Bronchial epithelial cell (primary cell): ENCODE data around the gene SRRM4. TPM values are rescaled to one million over a fixed set of nuclear protein-coding genes. Genes with fewer than 3 reads are reported as not detected.

Source experiments
- DNase-seq: peaks from one replicate; pipeline ENCODE4 v3.0.0-alpha.2; 2010; ENCODE audit warnings: low read depth
- FAIRE-seq: peaks from 2 replicates; lab custom pipeline; 2011; peaks lifted over from hg19 to GRCh38; lab: Jason Lieb, UNC
- H3K27me3 ChIP-seq: 2 replicates; pipeline ENCODE4 v1.5.1; 2011; ENCODE audit warnings: low read length; ENCODE audit not compliant: control insufficient read depth, insufficient read depth
- H3K36me3 ChIP-seq: 2 replicates; pipeline ENCODE4 v1.5.1; 2011; ENCODE audit warnings: low read length; ENCODE audit not compliant: control insufficient read depth, insufficient read depth
- H3K4me3 ChIP-seq: 2 replicates; pipeline ENCODE4 v1.5.1; 2011; ENCODE audit warnings: mild to moderate bottlenecking, low read depth, low read length, control low read depth
- CTCF ChIP-seq: IDR thresholded peaks from 2 replicates; pipeline ENCODE4 v1.5.1; 2011; ENCODE audit warnings: mild to moderate bottlenecking, moderate library complexity, low read length, control low read depth, inconsistent platforms; ENCODE audit not compliant: insufficient read depth, severe bottlenecking
- total RNA-seq: library from RNA; depleted of rRNA; stranded (reverse); fragments of >200 nt; gene quantifications from 2 replicates; pipeline ENCODE4 v1.2.1, GENCODE V29; 2014

The SRRM4 gene
- total RNA-seq, 1 donor from 2014 or later, result not detected

GRCh38 chr12:119088685-119089379 lies 107.5 kb downstream of the SRRM4 start:
- Histone ChIP-seq H3K4me3 (no peak overlapping the region), H3K27me3 (no peaks in the 10 kb centered on the region), H3K36me3 (no peaks in the 10 kb centered on the region)
- DNase-seq (no peak), FAIRE-seq (no peak)
- no peak for TF ChIP-seq CTCF

- FAIRE-seq (no peak), DNase-seq (no peak)
- H3K36me3 ChIP-seq, result no peaks in the 10 kb centered on the region
- TF ChIP-seq CTCF, result no peak
- no peak overlapping the region for H3K4me3 ChIP-seq
- H3K27me3 ChIP-seq, result no peaks in the 10 kb centered on the region
These were observed 108.2 kb downstream of the SRRM4 start for GRCh38 chr12:119089380-119090013.

DNA sequence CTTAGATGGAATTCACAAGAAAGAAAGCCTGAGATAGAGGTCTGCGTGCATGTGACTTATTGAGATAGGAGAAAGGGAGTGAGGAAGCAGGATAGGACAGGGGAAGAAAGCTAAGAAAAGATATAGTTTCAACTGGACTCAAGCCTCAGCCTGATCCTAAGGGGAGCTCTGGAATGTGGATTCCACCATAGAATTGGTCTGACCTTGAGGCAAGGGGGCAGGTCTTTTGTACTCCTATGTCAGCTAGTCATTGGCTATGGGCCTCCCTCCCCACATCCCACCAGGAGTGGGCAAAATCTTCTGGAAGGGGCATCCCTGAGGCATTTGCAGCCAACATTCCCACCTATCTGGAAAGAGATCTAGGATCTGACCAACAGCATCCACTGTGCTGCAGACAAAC lies 108.9 kb downstream of the SRRM4 start:
- Histone ChIP-seq H3K36me3 (no peaks in the 10 kb centered on the region), H3K27me3 (no peaks in the 10 kb centered on the region), H3K4me3 (no peak overlapping the region)
- DNase-seq (no peak), FAIRE-seq (no peak)
- no peak for TF ChIP-seq CTCF

GRCh38 chr12:119090865-119091264 lies 109.5 kb downstream of the SRRM4 start:
- H3K4me3 ChIP-seq, result no peak overlapping the region
- DNase-seq (no peak), FAIRE-seq (no peak)

DNA sequence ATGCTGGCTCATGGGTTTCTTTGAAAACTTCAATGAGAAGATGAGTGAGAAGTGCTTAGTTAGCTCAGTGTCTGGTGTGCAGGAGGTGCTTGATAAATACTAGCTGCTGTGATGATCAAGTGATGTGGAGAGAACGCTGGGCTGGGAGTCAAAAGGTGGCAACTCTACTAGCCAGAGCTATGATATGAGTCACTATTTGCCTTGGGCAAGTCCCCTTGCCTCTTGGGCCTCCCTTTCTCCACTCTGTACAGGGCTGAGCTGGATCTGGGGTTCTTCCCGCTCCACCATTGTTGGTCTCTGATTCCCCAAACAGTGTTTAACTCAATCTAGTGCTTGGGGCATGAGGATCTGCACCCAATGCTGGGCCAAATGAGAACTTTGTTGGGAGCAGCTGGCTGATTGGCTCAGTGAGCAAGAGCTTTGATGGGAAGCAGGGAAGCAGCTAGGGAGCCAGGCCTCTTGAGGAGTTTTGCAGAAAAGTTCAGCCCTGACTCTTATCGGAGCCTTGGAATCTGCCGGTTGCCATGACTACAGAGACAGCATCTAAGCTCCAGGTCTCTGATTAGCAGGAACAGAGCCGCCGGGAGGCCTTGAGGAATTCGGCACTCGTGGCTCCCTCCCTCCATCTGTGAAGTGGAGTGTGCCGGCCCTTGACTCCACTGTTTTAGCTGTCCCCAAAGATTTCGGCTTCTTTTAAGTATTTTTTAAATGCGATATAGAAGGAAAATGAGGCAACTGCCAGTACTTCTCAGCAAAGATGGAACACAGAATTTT lies 115.3 kb downstream of the SRRM4 start:
- DNase-seq, result no peak
- no peak for TF ChIP-seq CTCF
- Histone ChIP-seq H3K36me3 (no peaks in the 10 kb centered on the region), H3K27me3 (no peaks in the 10 kb centered on the region), H3K4me3 (no peak overlapping the region)
- no peak for FAIRE-seq

More at GRCh38 chr12:119090865-119091264, 109.5 kb downstream of the SRRM4 start:
- Histone ChIP-seq H3K27me3 (no peaks in the 10 kb centered on the region), H3K36me3 (no peaks in the 10 kb centered on the region)
- TF ChIP-seq CTCF, result no peak
